GM18498 (cell line): ENCODE measurements around the gene NAA80.
A peak's percentile ranks its signal among the peaks of the same experiment; 100 is the strongest.

Experiments used
- ATAC-seq: cut with Tn5 transposase; IDR thresholded peaks from one replicate; pipeline ENCODE4 v1.9.1; 2021; ENCODE audit warnings: mild to moderate bottlenecking, moderate library complexity; ENCODE audit not compliant: unreplicated experiment

NAA80 gene

DNA sequence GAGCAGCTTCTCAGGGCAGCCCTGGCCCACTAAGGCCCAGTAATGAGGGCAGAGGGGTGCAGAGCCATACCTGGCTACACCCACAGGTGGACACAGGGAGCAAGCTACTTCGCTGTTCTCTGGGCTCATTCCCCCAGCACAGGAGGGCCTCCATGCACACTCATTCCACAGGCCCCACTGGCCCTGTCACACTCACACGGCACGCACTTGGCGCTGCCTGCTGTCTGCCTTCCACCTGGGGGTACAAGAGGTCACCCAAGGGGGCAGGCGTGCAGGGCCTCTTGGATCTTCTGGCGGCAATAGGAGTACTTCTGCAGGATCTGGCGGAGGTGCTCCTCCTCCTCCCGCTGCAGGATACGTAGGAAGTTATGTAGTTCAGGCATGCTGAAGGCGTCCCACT is 31.1 kb upstream of the NAA80 start:
- ATAC-seq, result no peak

- ATAC-seq, result peak; percentile 86
Measured at GRCh38 chr3:50327943-50328691, 28.9 kb upstream of the NAA80 start, which contains the start of gene TUSC2. Gene TUSC2 (minus strand): TSS chr3:50328223. CDS start chr3:50328099, 124 bp downstream.

- no peak for ATAC-seq
Measured at GRCh38 chr3:50327129-50327528, 27.9 kb upstream of the NAA80 start.

DNA sequence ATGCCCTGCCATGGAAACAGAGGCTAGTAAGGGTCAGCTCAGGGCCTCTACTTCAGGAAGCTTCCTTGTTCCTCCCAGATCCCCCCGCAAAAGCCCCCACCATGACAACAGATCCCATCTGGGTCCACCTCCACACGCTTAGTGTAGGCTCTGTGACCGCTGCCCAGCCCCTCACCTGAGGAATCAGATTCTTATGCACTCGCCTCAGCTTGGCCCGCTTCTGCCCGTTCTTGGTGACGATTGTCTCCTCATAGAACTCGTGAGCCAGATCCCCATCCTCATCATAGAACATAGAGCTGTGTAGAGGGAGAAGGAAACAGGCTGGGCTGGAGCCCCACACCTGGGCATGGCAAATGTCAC is 27.0 kb upstream of the NAA80 start:
- ATAC-seq, result no peak

- ATAC-seq, result no peak
Measured at GRCh38 chr3:50325497-50326181, 26.4 kb upstream of the NAA80 start.

DNA sequence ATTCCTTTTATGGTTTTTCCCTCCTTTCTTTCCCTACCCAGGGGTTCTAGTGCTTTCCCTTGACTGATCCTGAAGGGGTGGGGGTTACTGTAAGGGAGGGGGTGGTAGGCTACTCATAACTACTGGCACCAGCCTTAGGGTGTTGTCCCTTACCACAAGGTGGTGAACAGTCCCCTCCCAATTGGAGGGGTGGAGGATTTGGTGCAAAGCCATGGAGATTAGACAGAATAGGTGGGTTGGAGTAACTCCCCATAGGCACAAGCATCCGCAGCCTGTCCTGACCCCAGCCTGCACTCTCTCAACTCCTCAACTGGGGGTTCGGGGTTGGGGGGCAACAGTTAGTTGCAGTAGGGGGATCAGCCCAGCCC is 25.9 kb upstream of the NAA80 start:
- ATAC-seq, result no peak

- no peak for ATAC-seq
Measured at GRCh38 chr3:50324351-50325112, 25.3 kb upstream of the NAA80 start.

DNA sequence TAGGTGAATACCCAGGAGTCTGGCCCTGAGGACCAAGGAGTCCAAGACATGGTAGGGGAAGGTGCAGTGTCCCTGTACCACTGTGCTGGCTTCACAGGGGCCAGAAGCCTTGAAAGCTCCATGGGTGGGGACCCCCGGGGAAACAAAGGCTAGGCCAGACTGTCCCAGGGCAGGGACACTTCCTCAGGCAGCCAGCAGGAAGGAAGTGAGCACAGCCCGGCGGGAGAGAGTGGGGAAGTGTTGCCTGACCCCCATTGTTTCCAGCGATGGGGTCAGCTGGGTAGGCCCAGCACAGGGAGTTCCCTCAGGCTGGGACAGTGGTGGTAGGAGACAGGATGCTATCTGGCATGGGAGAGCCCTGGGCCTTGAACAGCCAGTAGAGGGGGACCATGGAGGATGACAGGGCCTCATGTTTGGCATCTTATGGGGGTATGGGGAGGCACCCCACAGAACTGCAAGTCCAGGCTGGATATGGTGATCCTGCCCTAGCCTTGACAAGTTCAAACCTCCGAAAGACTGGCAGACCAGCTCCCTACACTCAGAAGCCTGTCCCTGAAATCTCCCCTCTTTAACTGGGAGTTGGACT is 24.5 kb upstream of the NAA80 start:
- ATAC-seq, result no peak

- no peak for ATAC-seq
Measured at GRCh38 chr3:50323092-50323600, 23.9 kb upstream of the NAA80 start.

- no peak for ATAC-seq
Measured at GRCh38 chr3:50322386-50323091, 23.3 kb upstream of the NAA80 start, which contains the start of gene HYAL2. Gene HYAL2 (minus strand): TSS chr3:50322745. CDS start chr3:50320489, 2,256 bp downstream.

- ATAC-seq, result no peak
Measured at GRCh38 chr3:50322115-50322385, 22.8 kb upstream of the NAA80 start.

- peak; percentile 87 for ATAC-seq
Measured at GRCh38 chr3:50321336-50322114, 22.3 kb upstream of the NAA80 start.

DNA sequence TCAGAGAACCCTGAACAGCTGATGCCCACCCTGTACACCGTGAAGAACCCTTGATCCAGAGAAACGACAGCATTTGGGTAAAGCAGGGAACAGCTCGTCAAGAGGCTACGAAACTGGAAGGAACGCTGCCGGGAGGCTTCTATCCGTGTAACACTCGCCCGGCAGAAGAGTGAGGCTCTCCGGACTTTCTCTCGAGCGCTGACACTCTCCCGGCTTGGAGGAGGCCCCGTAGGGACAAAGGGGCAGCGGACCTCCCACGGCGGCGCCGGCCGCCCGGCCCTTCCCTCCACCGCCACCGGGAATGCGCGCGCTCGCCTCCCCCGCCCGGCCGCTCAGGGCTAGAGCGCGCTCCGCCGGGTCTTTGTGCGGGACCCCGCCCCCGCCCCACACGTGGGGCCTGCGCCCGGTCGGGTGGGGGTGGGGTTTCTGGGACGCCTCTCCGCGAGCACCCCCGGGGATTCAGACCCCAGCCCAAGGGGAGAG is 21.7 kb upstream of the NAA80 start:
- ATAC-seq, result peak; percentile 60

GRCh38 chr3:50319894-50320625 is 20.9 kb upstream of the NAA80 start:
- no peak for ATAC-seq

GRCh38 chr3:50319181-50319893 is 20.1 kb upstream of the NAA80 start:
- ATAC-seq, result no peak

GRCh38 chr3:50318615-50319014 is 19.4 kb upstream of the NAA80 start:
- ATAC-seq, result no peak

DNA sequence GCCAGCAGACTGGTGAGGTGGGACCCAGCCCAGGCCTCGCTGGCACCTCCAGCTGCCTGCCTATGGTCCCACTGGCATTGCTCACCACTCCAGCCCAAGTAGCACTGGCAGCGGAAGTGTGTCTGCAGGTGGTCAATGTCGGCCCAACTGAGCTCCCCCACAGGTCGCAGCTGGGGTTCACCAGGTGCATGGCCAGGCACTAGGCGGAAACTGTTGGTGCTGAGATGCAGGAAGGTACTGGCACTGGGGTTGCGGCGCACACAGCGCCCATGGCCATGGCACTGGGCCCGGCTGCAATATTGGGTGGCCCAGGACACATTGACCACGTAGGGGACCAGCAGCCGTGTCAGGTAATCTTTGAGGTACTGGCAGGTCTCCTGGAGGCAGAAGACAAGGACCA is 19.0 kb upstream of the NAA80 start:
- ATAC-seq, result no peak

GRCh38 chr3:50317300-50317699 is 18.1 kb upstream of the NAA80 start:
- ATAC-seq, result no peak
